BLaER1 treated with 17β-estradiol and CSF1 and Interleukin-3, amounts not matched to agents 10 nM and 100 nM (cell line): Measurements from ENCODE around the gene PIGS.
"Not testable (repeated sequence)": the region's sequence is repeated elsewhere in the genome, so short reads cannot be mapped to it uniquely, and the experiment has no call there.

ENCODE experiments used
- H3K27ac ChIP-seq, 11 experiments: shearing (Covaris generic); formaldehyde crosslinking; 2 replicates each; pipeline ENCODE4 v1.8.1; 2022
- H3K27me3 ChIP-seq, 11 experiments: shearing (Covaris generic); formaldehyde crosslinking; 2 replicates each; pipeline ENCODE4 v1.8.1; 2022
- H3K36me3 ChIP-seq, 11 experiments: shearing (Covaris generic); formaldehyde crosslinking; 2 replicates each; pipeline ENCODE4 v1.8.1; 2022
- H3K4me1 ChIP-seq, 10 experiments: shearing (Covaris generic); formaldehyde crosslinking; 2 replicates each; pipeline ENCODE4 v1.8.1; 2022
- H3K4me2 ChIP-seq, 11 experiments: shearing (Covaris generic); formaldehyde crosslinking; 2 replicates each; pipeline ENCODE4 v1.8.1; 2022
- H3K4me3 ChIP-seq, 10 experiments: shearing (Covaris generic); formaldehyde crosslinking; 2 replicates each; pipeline ENCODE4 v1.8.1; 2022
- H3K9ac ChIP-seq, 11 experiments: shearing (Covaris generic); formaldehyde crosslinking; 2 replicates each; pipeline ENCODE4 v1.8.1; 2022
- H3K9me3 ChIP-seq, 11 experiments: shearing (Covaris generic); formaldehyde crosslinking; replicated peaks in 1 of 11; 2 replicates each; pipeline ENCODE4 v1.8.1; 2022
- H4K20me1 ChIP-seq, 11 experiments: shearing (Covaris generic); formaldehyde crosslinking; 2 replicates each; pipeline ENCODE4 v1.8.1; 2022
- Cebpa-rat ChIP-seq, 11 experiments: shearing (Covaris generic); IDR thresholded peaks; 2 replicates each; pipeline ENCODE4 v1.8.1; 2022

PIGS gene

DNA sequence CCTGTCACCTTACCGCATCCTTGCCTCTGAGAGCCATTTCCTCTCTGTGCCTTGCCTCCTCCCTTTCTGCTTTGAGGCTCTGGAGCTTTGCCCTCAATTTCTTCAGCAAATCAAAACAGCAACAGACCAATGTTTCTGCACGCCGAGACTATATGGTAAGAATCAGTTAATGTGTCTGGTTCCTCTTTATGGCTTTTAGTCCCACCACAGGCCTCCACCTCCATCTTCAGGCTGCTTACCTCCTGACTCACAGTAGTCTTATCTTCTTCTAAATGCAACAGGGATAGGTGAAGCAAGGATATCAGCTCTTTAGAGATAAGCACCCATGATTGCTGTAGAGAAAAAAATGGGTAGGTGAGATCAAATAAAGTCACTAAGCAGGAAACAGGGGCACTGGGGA, 14.5 kb upstream of the PIGS start:
- Histone ChIP-seq H3K27me3 (no peaks in the 10 kb centered on the region), H3K4me1 (no peaks in the 10 kb centered on the region), H3K9me3 (no peaks in the 10 kb centered on the region), H3K27ac (no peak overlapping the region), H4K20me1 (peaks cover 0 to 51% (median 10%) of the 10 kb centered on the region in 11 experiments; a peak in 10 of 22 replicates), H3K4me2 (no peak overlapping the region), H3K9ac (no peak overlapping the region), H3K36me3 (peaks cover 57 to 99% (median 97%) of the 10 kb centered on the region in 11 experiments), H3K4me3 (no peak overlapping the region)
- TF ChIP-seq Cebpa-rat (IDR thresholded peaks at IDR 0.05), result no peak

DNA sequence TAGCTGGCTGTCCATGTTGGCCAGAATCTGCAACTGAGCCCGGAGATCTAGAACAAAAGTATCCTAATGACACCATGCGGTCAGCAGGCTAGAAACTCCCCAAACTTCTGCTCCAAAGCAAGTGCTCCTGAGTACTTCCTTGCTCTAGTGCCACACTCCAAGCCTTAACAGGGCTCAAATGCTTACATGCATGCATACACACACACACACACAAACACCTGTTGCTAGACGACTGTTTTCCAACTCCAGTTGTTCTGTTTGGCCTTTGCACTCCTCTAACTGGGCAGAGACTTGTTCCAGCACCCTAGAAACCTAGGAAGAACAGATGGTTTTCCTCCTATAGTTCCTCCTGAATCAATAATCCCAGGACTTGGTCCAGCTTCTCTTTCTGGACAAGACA, 13.1 kb upstream of the PIGS start:
- Histone ChIP-seq H3K27ac (no peak overlapping the region), H3K4me3 (no peak overlapping the region), H3K9me3 (no peaks in the 10 kb centered on the region), H3K9ac (no peak overlapping the region), H3K4me1 (no peaks in the 10 kb centered on the region), H3K4me2 (no peak overlapping the region), H3K36me3 (peaks cover 61 to 99% (median 97%) of the 10 kb centered on the region in 11 experiments), H3K27me3 (no peaks in the 10 kb centered on the region), H4K20me1 (peaks cover 0 to 51% (median 9%) of the 10 kb centered on the region in 11 experiments; a peak in 10 of 22 replicates)
- no peak for TF ChIP-seq Cebpa-rat (IDR thresholded peaks at IDR 0.05)

DNA sequence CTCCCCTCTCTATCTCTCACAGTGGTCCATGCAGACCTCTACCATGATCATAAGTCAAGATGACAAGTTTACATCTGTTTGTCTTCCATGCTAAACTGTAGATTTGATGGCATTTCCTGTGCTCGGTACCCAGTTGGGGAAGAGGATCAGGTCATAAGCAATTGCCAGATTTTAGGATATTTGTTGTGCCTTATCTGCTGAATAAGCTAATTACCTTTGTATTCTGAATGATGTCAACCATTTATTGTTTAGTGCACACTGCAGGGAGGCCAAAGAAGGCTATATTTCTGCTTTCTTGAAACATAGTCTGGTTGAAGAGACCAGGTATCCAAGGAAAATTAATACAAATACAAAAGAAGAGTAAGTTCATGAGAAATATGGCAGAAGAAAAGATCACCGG, 11.2 kb upstream of the PIGS start:
- no peaks in the 10 kb centered on the region for H3K9me3 ChIP-seq
- H3K4me1 ChIP-seq, result peaks cover 0 to 2% (median under 1%) of the 10 kb centered on the region in 10 experiments; a peak in 9 of 20 replicates
- H4K20me1 ChIP-seq, result peaks cover 0 to 34% (median 3%) of the 10 kb centered on the region in 11 experiments; a peak in 7 of 22 replicates
- no peaks in the 10 kb centered on the region for H3K27me3 ChIP-seq
- H3K4me3 ChIP-seq, result no peak overlapping the region
- no peak for TF ChIP-seq Cebpa-rat (IDR thresholded peaks at IDR 0.05)
- H3K27ac ChIP-seq, result no peak overlapping the region
- no peak overlapping the region for H3K4me2 ChIP-seq
- H3K36me3 ChIP-seq, result peaks cover 71 to 99% (median 97%) of the 10 kb centered on the region in 11 experiments
- H3K9ac ChIP-seq, result no peak overlapping the region

DNA sequence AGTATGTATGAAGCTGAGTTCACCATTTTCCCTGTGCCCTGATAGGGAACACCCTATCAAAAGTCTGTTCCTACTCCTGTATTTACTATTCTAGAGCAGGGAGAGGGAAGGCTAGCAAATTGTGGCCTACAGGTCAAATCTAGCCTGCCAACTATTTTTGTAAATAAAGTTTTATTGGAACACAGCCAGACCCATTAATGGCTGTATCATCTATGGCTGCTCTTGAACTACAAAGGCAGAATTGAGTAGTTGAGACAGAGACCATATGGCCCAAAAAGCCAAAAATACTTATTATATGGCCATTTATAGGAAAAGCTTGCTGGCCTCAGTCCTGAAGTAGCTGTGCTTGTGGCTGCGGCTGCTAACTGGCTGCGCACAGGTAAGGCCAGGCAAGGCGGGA, 9.6 kb upstream of the PIGS start:
- H3K36me3 ChIP-seq, result peaks cover 68 to 89% (median 86%) of the 10 kb centered on the region in 11 experiments

DNA sequence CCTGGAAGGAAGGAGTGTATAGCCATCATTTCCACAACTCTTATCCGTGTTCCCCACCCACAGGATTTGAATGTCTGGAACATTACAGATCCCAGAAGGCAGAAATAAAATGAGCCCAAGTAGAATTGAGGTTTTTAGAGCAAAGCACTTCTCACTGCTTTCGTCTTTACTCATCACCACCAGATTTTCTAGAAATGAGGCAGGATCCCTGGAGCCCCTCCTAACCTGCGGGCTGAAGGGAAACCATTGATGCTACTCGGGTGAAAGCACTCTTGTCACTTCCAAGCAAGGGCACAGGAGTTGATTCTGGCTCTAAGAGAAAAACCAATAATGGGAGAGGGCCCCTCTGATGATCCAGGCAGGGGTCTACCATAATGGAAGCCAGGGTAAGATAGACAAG, 8.2 kb upstream of the PIGS start:
- peaks cover 53 to 80% (median 76%) of the 10 kb centered on the region in 11 experiments for H3K36me3 ChIP-seq
- H3K9me3 ChIP-seq, result no peaks in the 10 kb centered on the region
- no peak overlapping the region for H3K9ac ChIP-seq
- no peak overlapping the region for H3K27ac ChIP-seq
- no peak for TF ChIP-seq Cebpa-rat (IDR thresholded peaks at IDR 0.05)
- no peak overlapping the region for H3K4me2 ChIP-seq
- H3K27me3 ChIP-seq, result no peaks in the 10 kb centered on the region
- H3K4me1 ChIP-seq, result peaks cover 16 to 25% (median 20%) of the 10 kb centered on the region in 10 experiments; a peak in 19 of 20 replicates
- peaks cover 0 to 25% (median 6%) of the 10 kb centered on the region in 11 experiments; a peak in 8 of 22 replicates for H4K20me1 ChIP-seq
- H3K4me3 ChIP-seq, result no peak overlapping the region

More for the DNA sequence above, 9.6 kb upstream of the PIGS start:
- no peak overlapping the region for H3K27ac ChIP-seq
- H3K9me3 ChIP-seq, result no peaks in the 10 kb centered on the region
- H3K4me3 ChIP-seq, result no peak overlapping the region
- H3K4me2 ChIP-seq, result no peak overlapping the region
- TF ChIP-seq Cebpa-rat (IDR thresholded peaks at IDR 0.05), result no peak
- H3K4me1 ChIP-seq, result peaks cover 7 to 12% (median 10%) of the 10 kb centered on the region in 10 experiments; a peak in 19 of 20 replicates
- H3K27me3 ChIP-seq, result no peaks in the 10 kb centered on the region
- peaks cover 0 to 29% (median 2%) of the 10 kb centered on the region in 11 experiments; a peak in 8 of 22 replicates for H4K20me1 ChIP-seq
- H3K9ac ChIP-seq, result no peak overlapping the region

DNA sequence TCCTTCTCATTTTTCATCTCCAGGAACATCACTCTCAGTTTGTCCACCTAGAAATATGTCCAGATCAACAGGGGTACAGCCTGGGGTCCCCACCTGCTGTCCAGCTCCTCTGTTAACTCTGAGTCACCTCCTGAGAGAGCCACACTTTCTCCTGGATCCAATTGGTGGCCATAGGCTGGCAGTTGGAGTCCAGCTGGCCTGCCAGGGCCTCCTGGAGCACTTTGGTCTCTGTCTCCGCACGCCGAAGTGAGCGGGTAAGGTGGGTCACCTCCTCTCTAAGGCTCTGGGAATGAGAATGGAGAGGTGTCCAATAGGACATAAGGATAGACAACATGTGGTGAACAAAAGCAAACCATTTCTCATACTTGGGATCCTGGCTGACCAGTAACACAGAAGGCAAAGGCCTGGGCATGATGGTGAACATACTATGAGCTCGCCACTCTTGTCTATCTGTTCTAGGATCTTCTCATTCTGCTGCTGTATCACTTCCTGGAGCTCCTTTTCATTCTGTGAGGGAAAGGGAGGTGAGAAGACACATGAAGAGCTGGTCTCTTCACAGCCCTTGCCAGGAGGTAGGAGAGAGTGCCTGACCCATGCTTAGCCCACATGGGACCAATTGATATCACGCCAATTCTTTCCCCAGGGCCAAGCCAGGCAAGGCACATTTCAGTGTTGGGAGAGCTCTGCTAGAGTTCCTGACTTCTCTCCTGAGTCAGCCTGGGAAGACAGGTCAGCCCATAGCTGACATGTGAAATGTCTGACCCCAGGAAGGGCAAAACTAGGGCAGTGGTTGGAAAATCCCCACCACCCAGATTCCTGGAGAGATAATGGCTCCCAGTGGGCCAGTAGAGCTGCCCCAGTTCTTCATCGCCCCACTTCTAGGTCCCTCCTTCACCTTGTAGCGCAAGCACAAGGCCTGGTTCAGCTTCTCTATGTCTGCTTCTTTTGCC, 7.2 kb upstream of the PIGS start:
- H3K27me3 ChIP-seq, result no peaks in the 10 kb centered on the region
- H3K36me3 ChIP-seq, result peaks cover 43 to 80% (median 73%) of the 10 kb centered on the region in 11 experiments
- H3K9me3 ChIP-seq, result no peaks in the 10 kb centered on the region
- H3K9ac ChIP-seq, result no peak overlapping the region
- no peak for TF ChIP-seq Cebpa-rat (IDR thresholded peaks at IDR 0.05)
- no peak overlapping the region for H3K27ac ChIP-seq
- H3K4me2 ChIP-seq, result no peak overlapping the region
- H3K4me1 ChIP-seq, result peaks cover 16 to 26% (median 20%) of the 10 kb centered on the region in 10 experiments; a peak in 19 of 20 replicates
- no peak overlapping the region for H3K4me3 ChIP-seq
- peaks cover 0 to 25% (median 6%) of the 10 kb centered on the region in 11 experiments; a peak in 8 of 22 replicates for H4K20me1 ChIP-seq

DNA sequence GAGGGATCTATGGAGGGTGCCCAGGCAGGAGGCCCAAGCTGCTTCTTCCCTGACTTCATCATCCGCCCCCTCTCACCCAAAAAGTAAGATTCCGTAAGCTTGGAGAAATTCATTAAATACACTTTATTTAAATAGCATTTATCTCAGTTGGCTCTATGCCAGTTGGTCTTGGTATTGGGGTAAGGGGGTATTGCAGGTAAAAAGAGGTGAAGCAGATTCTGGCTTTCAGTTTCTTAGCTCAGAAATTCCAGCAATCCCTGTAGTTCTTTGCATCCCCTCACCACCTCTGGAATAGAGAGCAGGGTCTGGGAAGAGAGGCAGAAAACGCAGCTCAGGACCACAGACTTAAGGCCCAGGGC, 6.1 kb upstream of the PIGS start:
- Histone ChIP-seq H4K20me1 (peaks cover 0 to 20% (median 6%) of the 10 kb centered on the region in 11 experiments; a peak in 7 of 22 replicates), H3K9me3 (no peaks in the 10 kb centered on the region), H3K4me1 (peaks cover 18 to 37% (median 26%) of the 10 kb centered on the region in 10 experiments; a peak in 19 of 20 replicates), H3K36me3 (peaks cover 33 to 77% (median 63%) of the 10 kb centered on the region in 11 experiments), H3K9ac (no peak overlapping the region; a peak in 1 of 22 replicates), H3K4me3 (no peak overlapping the region), H3K27me3 (no peaks in the 10 kb centered on the region), H3K4me2 (peak overlapping the region; percentile 36 to 85 (median 69); a peak in 20 of 22 replicates), H3K27ac (peak overlapping the region in 7 of 11 experiments; percentile 13 to 57 (median 49); a peak in 10 of 22 replicates)
- TF ChIP-seq Cebpa-rat (IDR thresholded peaks at IDR 0.05), result no peak

DNA sequence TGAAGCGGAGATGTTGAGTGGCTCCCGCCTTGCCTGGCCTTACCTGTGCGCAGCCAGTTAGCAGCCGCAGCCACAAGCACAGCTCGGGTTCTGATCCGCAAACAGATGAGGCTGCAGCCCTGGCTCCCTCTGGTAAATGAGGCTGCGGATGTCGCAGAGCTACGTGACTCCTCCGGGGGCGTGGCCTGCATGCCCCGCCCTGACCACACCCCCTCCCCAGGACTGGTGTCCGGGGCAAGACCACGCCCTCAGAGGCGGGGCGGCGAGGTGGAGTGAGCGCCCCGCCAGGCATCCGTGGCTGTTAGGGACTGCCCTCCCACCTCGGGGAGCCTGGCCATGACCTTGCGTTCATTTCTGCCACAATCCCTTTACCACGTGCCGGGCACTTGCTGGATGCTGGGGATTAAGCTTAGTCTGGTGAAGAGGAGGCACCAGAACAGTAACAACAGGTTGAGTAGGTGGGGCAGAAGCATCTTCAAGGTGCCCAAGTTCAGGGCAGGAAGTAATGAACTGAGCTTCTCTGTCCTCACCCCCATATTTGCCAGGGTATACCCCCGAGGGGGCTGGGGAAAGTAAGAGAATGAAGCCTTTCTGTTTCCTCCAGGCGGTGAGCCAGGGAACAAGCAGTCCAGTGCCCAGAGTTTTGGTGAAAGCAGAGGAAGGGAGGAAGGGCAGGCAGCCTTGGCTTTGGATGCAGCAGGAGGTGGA, 5.6 kb upstream of the PIGS start, which contains the start of gene ALDOC:
ALDOC (minus strand) TSS at position 138 of the 708 bp plus-strand sequence. CDS start 1,363 bp downstream, outside the sequence.
- Histone ChIP-seq H3K4me3 (peak within 1 kb of the TSS; percentile 42 to 65 (median 48); a peak in 17 of 20 replicates), H3K27ac (peak within 1 kb of the TSS in 7 of 11 experiments; percentile 13 to 57 (median 49); a peak in 11 of 22 replicates)

DNA sequence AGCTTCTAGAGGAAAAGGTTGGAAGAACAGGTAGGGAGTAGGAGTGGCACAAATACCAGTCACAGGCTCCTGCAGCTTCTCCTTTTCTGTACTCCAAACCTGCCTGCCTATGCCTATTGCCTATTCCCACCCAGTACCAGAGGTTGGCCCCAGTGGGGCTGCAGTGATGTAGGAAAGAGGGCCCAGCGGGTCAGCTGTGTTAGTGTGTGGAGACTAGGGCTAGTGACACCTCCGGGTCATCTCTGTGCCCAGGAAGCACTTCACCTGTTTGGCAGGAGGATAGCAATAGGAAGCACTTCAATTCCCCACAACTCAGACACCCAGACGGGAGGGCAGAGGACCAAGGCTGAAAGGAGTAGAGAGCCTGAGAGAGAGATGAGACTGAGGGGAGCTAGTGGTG, 4.7 kb upstream of the PIGS start:
- Histone ChIP-seq H4K20me1 (peaks cover 0 to 16% (median 6%) of the 10 kb centered on the region in 11 experiments; a peak in 7 of 22 replicates), H3K4me2 (peak overlapping the region; percentile 48 to 82 (median 77)), H3K4me3 (peak overlapping the region in 9 of 10 experiments; percentile 19 to 53 (median 35); a peak in 11 of 20 replicates), H3K36me3 (peaks cover 24 to 66% (median 52%) of the 10 kb centered on the region in 11 experiments), H3K4me1 (peaks cover 24 to 46% (median 34%) of the 10 kb centered on the region in 10 experiments), H3K9ac (peak overlapping the region in 4 of 11 experiments; percentile 21 to 46 (median 40); a peak in 5 of 22 replicates)
- H3K27ac ChIP-seq, H3K9me3 ChIP-seq, H3K27me3 ChIP-seq: not testable (repeated sequence)

More for the DNA sequence above, 5.6 kb upstream of the PIGS start, which contains the start of gene ALDOC:
- Histone ChIP-seq H3K27me3 (no peaks in the 10 kb centered on the region), H3K9me3 (no peaks in the 10 kb centered on the region), H3K4me2 (peak within 1 kb of the TSS; percentile 48 to 85 (median 78)), H3K4me1 (peaks cover 23 to 42% (median 32%) of the 10 kb centered on the region in 10 experiments), H3K9ac (peak within 1 kb of the TSS in 7 of 11 experiments; percentile 18 to 62 (median 48); a peak in 9 of 22 replicates), H3K36me3 (peaks cover 27 to 72% (median 58%) of the 10 kb centered on the region in 11 experiments), H4K20me1 (peaks cover 0 to 18% (median 6%) of the 10 kb centered on the region in 11 experiments; a peak in 7 of 22 replicates)
- TF ChIP-seq Cebpa-rat (IDR thresholded peaks at IDR 0.05), result no peak
